Muscle layer of colon (tissue), 2 donors: Measurements from ENCODE around the gene HBM.
"Not testable (repeated sequence)": the region's sequence is repeated elsewhere in the genome, so short reads cannot be mapped to it uniquely, and the experiment has no call there.

ENCODE experiments used
- H3K27ac ChIP-seq: one replicate; pipeline ENCODE4 v1.7.0; 2013; ENCODE audit warnings: low read depth, mild to moderate bottlenecking, low read length, moderate library complexity
- H3K27me3 ChIP-seq, 2 donors: one replicate each; pipeline ENCODE4 v1.7.0; 2013; ENCODE audit warnings: low read length in 2 of 2, mild to moderate bottlenecking in 2 of 2; ENCODE audit not compliant: insufficient read depth in 2 of 2, control insufficient read depth in 1 of 2
- H3K36me3 ChIP-seq: one replicate; pipeline ENCODE4 v1.7.0; 2013; ENCODE audit warnings: mild to moderate bottlenecking, low read length; ENCODE audit not compliant: insufficient read depth
- H3K4me1 ChIP-seq: one replicate; pipeline ENCODE4 v1.7.0; 2013; ENCODE audit warnings: mild to moderate bottlenecking, low read length; ENCODE audit not compliant: insufficient read depth
- H3K4me3 ChIP-seq, 2 donors: one replicate each; pipeline ENCODE4 v1.7.0; 2013; ENCODE audit warnings: low read length in 2 of 2, low read depth in 1 of 2, mild to moderate bottlenecking in 1 of 2, moderate library complexity in 1 of 2
- H3K9ac ChIP-seq: one replicate; pipeline ENCODE4 v1.7.0; 2013; ENCODE audit warnings: low read length
- H3K9me3 ChIP-seq: one replicate; pipeline ENCODE4 v1.7.0; 2013; ENCODE audit warnings: mild to moderate bottlenecking, low read length
- donor health status: abdominal sarcoma.
- donor health status: Adenocarcinoma of cecum.

The HBM gene, protein sequence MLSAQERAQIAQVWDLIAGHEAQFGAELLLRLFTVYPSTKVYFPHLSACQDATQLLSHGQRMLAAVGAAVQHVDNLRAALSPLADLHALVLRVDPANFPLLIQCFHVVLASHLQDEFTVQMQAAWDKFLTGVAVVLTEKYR

DNA sequence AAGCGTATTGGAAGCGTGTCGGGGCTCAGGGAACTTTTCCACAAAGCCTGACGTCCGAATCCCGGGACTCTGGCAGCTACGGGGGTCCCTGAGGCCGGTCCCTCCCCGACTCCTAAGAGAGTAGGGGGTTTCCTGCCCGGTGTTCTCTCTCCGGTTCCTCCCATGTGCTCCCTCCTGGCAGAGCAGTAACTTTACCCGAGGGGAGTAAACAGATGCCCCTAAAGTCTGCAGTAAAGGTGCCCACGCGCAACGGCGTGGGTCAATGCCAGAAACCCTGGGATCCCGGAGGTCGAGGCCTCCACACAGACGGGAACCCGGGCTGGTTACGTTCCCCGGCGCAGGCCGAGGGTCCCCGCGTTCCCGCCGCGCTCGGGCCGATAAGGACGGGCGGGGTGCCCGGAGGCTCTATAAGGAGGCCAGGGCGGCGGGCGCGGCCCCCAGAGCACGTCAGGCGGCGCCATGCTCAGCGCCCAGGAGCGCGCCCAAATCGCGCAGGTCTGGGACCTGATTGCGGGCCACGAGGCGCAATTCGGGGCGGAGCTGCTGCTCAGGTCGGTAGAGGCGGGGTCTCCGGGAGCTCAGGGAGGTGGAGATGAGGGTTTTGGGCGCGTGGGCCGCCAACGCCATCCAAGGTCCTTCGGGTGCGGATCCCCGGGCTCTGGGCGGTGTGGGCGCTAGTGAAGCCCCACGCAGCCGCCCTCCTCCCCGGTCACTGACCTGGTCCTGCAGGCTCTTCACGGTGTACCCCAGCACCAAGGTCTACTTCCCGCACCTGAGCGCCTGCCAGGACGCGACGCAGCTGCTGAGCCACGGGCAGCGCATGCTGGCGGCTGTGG is at the start of gene HBM:
Gene HBM (plus strand): TSS at position 440 of the 836 bp plus-strand sequence. CDS start 20 bp downstream, at position 460.
- Histone ChIP-seq H3K27ac (no peak within 1 kb of the TSS), H3K27me3 (peaks cover 41 to 54% of the 10 kb centered on the region in 2 donors), H3K4me3 (no peak within 1 kb of the TSS), H3K9me3 (no peaks in the 10 kb centered on the region), H3K36me3 (no peaks in the 10 kb centered on the region), H3K9ac (no peak within 1 kb of the TSS), H3K4me1 (peaks cover 10% of the 10 kb centered on the region)

DNA sequence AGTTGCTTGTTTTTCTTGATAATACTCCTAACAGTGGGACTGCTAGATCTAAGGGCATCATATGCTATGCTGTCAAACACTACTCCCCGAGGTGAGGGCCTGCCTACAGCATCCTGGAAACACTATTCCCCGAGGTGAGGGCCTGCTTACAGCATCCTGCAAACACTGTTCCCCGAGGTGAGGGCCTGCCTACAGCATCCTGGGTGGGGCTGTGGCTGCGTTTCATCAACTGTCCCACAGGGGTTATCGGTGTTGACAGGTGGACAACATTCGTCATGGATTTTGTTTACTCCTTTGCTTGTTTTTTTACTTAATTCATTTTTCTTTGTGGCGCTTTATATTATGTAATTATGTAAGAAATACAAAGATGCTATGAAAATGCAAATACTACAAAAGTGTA is 49.8 kb upstream of the HBM start:
- Histone ChIP-seq H3K27ac (no peak overlapping the region), H3K4me1 (peaks cover 16% of the 10 kb centered on the region), H3K9ac (no peak overlapping the region), H3K27me3 (no peaks in the 10 kb centered on the region), H3K9me3 (no peaks in the 10 kb centered on the region), H3K4me3 (no peak overlapping the region), H3K36me3 (peaks cover 40% of the 10 kb centered on the region)

DNA sequence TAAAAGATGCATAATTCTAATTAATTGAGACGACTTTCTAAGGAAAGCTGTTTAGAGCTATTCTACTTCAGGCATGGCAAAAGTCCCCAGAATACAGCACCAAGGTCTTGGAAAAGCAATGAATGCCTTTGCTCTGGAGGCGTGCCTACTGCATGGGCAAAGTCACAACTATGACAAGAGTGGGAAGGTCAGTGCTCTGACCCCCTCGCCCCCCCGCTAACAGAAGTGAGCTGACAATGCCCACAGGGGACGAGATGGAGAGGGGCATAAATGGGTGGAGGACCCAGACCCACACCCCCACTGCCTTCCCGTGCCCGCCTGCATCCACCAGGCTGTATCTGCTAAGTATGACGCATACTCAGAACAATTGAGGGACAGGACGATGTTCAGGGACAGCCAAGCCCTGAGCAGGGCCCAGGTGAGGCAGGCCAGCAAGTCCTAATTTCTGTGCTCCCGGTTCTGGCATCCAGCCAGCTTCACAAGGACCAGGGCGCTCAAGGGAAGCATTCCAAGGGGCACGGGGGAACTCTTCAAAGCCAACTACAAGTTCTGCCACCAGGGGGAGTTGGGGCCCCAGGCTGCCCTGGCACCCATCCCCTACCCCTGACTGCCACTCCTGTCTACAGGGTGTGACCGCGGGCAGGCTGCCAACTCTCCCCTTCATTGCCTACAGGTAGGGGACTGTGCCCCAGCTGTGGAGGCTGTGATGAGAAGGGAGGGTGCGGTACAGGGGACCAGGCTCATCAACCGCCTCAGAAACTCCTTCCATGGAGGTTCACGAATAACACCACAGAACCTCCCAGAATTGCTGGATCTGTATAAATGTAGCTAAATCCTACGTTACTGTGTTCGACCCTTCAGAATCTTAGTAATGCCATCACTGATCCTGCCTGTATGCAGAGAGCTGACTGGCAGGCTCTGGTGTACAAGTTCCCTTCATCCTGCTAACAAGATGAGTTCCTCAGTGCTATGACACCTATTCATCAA is 48.1 kb upstream of the HBM start:
- peak overlapping the region in 1 of 2 donors; percentile 9 for H3K4me3 ChIP-seq
- no peak overlapping the region for H3K9ac ChIP-seq
- H3K4me1 ChIP-seq = peaks cover 16% of the 10 kb centered on the region
- no peaks in the 10 kb centered on the region for H3K27me3 ChIP-seq
- no peaks in the 10 kb centered on the region for H3K9me3 ChIP-seq
- H3K36me3 ChIP-seq = peaks cover 30% of the 10 kb centered on the region
- peak overlapping the region; percentile 54 for H3K27ac ChIP-seq

DNA sequence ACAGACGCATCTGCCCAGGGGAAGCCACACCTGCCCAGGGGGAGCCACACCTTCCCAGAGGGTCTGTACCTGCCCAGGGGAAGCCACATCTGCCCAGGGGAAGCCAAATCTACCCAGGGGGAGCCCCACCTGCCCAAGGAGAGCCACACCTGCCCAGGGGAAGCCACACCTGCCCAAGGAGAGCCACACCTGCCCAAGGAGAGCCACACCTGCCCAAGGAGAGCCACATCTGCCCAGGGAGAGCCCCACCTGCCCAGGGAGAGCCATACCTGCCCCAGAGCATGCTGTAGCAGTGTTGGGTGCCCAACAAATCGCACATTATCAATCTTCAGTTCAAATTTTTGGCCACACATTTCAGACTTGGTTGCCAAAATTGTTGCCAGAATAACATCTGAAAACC is 46.9 kb upstream of the HBM start:
- no peak overlapping the region for H3K4me3 ChIP-seq
- H3K9me3 ChIP-seq = no peaks in the 10 kb centered on the region
- H3K36me3 ChIP-seq = peaks cover 25% of the 10 kb centered on the region
- H3K27me3 ChIP-seq = no peaks in the 10 kb centered on the region
- no peak overlapping the region for H3K27ac ChIP-seq
- H3K4me1 ChIP-seq = peaks cover 16% of the 10 kb centered on the region
- H3K9ac ChIP-seq = no peak overlapping the region

DNA sequence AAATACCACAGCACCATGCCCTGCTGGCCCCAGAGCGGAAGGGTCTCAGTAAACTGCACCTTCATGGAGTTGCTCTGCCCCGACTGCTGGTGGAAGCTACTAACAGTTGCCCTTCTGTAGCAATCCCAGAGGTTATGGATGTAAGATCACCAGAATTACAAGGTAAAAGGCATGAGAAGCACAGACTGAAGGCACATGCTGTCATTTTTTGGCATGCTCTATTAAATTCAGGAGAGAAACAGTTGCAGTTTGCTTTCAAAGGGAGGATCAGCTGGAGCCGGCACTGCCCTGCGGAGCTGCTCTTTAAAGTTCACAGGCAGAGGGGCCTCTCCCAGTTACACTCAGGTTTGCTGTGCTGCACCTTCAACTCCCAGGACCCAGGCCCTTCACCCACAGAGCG is 46.5 kb upstream of the HBM start:
- H3K27ac ChIP-seq = no peak overlapping the region
- H3K36me3 ChIP-seq = peaks cover 21% of the 10 kb centered on the region
- no peak overlapping the region for H3K4me3 ChIP-seq
- no peaks in the 10 kb centered on the region for H3K9me3 ChIP-seq
- H3K4me1 ChIP-seq = peaks cover 16% of the 10 kb centered on the region
- no peak overlapping the region for H3K9ac ChIP-seq
- H3K27me3 ChIP-seq = no peaks in the 10 kb centered on the region

DNA sequence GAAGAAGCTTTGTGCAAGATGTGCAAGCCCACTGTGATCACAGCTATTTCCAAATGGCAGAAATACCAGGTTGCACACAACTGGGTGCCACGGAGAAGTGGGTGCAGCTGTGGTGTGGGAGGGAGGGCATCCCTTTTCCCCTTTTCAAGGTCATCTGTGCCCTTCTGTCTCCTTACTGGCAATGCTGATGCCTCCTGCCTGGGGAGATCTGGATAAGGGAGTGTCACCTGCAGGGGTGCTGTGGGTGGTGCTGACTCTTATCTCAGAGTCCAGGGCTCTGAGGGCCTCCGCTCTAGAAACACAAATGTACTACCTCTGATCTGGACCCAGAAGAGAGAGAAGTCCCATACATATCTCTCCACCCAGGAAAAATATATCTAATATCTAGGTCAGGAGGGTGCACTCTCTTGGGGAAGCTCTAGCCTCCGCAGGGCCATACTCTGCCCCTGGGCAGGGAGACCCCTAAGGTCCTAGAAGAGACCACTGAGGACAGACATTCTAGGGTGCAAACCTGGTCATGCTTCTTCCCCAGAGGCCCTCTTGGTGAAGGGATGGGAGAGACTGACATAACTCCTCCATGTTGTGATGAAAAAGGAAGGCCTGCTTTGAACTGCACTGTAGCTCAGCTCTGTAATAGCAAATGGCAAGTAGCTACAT is 45.8 kb upstream of the HBM start:
- no peak overlapping the region for H3K27ac ChIP-seq
- no peak overlapping the region for H3K9ac ChIP-seq
- peaks cover 16% of the 10 kb centered on the region for H3K4me1 ChIP-seq
- H3K27me3 ChIP-seq = no peaks in the 10 kb centered on the region
- no peak overlapping the region for H3K4me3 ChIP-seq
- H3K9me3 ChIP-seq = no peaks in the 10 kb centered on the region
- H3K36me3 ChIP-seq = peaks cover 20% of the 10 kb centered on the region

DNA sequence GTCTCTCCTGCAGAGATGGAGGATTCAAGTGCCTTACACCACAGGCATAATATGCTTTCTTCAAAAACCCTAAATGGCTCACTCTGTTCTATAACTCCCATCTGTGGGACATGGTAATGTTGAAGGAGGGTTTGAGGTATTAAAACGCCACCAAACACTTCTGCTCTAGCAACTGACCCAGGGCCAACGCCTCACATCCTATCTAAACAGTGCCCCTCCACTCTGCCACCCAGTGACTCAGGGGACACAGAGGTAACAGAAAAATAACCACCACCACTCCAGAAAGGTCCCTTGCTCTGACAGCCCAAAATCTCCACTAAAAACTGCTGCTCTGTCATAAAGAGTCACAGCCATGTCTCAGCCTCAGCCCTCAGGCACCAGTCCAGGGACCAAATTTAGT is 45.0 kb upstream of the HBM start:
- Histone ChIP-seq H3K27ac (no peak overlapping the region), H3K9me3 (no peaks in the 10 kb centered on the region), H3K4me1 (peaks cover 16% of the 10 kb centered on the region), H3K9ac (no peak overlapping the region), H3K27me3 (no peaks in the 10 kb centered on the region), H3K36me3 (peaks cover 20% of the 10 kb centered on the region), H3K4me3 (no peak overlapping the region)

DNA sequence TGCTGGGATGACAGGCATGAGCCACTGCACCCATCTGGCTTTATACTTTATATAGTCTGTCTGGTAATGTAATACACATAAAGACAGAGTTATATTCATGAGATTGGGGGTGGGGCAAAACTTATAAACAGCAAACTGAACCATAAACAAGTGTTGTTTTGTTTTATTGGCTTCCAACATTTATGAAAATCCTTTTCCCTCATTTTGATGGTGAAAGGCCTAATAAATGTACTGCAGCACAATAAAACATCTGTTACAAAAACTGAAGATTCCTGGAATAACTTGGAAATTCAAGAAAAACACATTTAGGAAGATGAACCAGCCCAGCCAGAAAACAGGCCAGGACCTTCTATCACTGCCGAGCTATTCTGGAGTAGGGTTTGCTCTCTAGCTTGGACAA is 43.4 kb upstream of the HBM start:
- no peak overlapping the region for H3K27ac ChIP-seq
- peaks cover 14% of the 10 kb centered on the region for H3K36me3 ChIP-seq

DNA sequence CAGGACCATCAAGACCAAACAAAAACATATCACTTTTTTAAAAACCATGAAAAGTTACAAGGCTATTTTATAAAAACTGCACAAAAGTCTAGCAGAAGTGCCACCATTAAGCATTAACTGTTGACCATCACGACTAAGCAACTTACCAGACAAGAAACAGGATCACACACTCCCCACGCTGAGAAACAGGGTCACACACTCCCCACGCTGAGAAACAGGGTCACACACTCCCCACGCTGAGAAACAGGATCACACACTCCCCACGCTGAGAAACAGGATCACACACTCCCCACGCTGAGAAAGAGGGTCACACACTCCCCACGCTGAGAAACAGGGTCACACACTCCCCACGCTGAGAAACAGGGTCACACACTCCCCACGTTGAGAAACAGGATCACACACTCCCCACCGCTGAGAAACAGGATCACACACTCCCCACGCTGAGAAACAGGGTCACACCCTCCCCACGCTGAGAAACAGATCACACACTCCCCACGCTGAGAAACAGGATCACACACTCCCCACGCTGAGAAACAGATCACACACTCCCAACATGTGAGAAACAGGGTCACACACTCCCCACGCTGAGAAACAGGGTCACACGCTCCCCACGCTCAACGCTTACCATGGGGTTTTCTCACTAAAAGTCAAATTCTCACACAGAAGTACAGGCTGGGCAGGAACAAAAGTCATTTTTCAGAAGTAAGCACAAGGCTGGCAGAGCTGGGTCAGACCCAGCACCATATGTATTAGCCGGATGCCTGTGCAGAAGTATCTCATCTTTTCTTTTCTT is 42.0 kb upstream of the HBM start:
- H3K36me3 ChIP-seq = peaks cover 14% of the 10 kb centered on the region
- H3K4me1 ChIP-seq, H3K4me3 ChIP-seq, H3K9ac ChIP-seq, H3K27ac ChIP-seq, H3K27me3 ChIP-seq, H3K9me3 ChIP-seq: not testable (repeated sequence)

More for the DNA sequence above, 43.4 kb upstream of the HBM start:
- no peaks in the 10 kb centered on the region for H3K27me3 ChIP-seq
- peaks cover 9% of the 10 kb centered on the region for H3K4me1 ChIP-seq
- H3K4me3 ChIP-seq = no peak overlapping the region
- no peak overlapping the region for H3K9ac ChIP-seq
- no peaks in the 10 kb centered on the region for H3K9me3 ChIP-seq

DNA sequence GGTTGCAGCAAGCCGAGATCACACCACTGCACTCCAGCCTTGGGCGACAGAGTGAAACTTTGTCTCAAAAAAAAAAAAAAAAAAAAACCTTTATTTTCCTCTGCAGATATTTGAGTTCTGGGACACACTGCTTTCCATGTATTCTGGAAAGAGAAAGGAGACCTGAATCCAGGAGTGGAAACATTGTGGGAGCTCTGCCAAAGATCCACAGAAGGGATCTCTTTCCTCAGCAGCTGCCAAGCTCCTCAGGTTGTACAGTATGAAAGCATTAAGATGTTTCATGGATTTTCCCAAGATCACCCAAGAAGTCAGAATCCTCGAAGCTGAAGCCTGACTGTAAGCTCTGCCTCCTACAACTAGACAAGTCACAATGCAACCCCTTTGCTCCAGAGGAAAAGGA is 40.8 kb upstream of the HBM start:
- Histone ChIP-seq H3K4me3 (no peak overlapping the region), H3K9ac (no peak overlapping the region), H3K27me3 (no peaks in the 10 kb centered on the region), H3K9me3 (no peaks in the 10 kb centered on the region), H3K27ac (no peak overlapping the region), H3K4me1 (no peaks in the 10 kb centered on the region), H3K36me3 (peaks cover 24% of the 10 kb centered on the region)
